Vagina (tissue), 2 donors: ENCODE results near the gene DSC1.
A peak's percentile ranks its signal among the peaks of the same experiment; 100 is the strongest.

Experiments used
- CTCF ChIP-seq, 3 experiments: fragments of 450-650 bp in 2 of 3; fragments of 200-600 bp in 1 of 3; sonication (generic) in 1 of 3; IDR thresholded peaks; one replicate each; pipeline ENCODE4 v1.5.1; 2017 to 2019; ENCODE audit warnings: antibody characterized with exemption in 3 of 3, mild to moderate bottlenecking in 2 of 3, moderate library complexity in 2 of 3
- POLR2A ChIP-seq, 2 donors: fragments of 450-650 bp; IDR thresholded peaks; one replicate each; pipeline ENCODE4 v1.6.1; 2017; ENCODE audit warnings: antibody characterized with exemption in 2 of 2, mild to moderate bottlenecking in 2 of 2, moderate library complexity in 2 of 2
- POLR2AphosphoS5 ChIP-seq, 2 donors: sonication (generic); formaldehyde crosslinking; IDR thresholded peaks; one replicate each; pipeline ENCODE4 v1.9.0; 2017; ENCODE audit warnings: antibody characterized with exemption in 2 of 2, mild to moderate bottlenecking in 2 of 2, low read depth in 1 of 2; ENCODE audit not compliant: insufficient read depth in 1 of 2

DNA sequence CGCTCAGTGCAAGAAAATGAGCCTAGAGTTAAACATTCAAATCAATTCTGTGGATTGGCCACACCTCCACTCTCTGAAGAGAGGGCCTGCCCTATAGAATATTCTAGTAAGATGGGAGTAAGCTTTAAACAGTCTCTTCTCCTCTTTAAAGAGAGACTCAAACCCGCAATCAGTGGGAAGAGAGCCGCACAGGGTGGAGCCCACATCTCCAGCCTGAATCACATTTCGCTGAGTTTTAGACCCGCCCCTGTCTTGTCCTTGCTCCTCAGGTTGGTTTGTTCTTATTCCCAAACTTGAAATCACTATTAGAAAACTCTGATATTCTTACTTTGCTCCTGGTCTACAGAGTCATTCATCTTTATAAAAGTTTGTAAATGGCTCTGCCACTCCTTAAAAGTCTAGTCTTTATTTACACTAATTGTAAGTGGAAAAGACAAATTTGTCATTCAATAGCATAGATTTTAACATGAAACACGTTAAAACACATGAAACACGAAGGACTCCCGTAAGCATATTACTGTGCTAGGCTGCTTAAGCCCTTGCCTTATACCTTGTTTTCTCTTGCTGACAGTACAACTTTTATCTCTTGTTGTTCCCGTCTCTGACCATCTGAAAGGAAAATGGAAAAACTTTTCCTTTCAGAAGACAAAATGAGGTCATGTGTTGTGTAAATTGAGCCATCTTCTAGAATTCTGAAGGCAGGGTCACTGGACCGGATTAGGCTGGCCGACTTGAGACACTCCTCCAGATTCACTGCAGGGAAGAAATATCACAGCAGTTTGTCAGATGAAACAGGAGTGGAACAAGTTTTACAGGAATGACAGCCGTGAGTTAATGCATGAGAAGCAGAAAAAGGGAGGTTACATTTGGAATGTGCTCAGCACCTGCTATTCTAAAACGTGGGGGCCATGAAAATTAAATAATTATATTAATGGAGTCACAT is 5.6 kb downstream of the DSC1 start:
- no peak for TF ChIP-seq CTCF (IDR thresholded peaks at IDR 0.05)
- TF ChIP-seq POLR2A (IDR thresholded peaks at IDR 0.05) = no peak
- peak in 1 of 2 donors; percentile 61 for TF ChIP-seq POLR2AphosphoS5 (IDR thresholded peaks at IDR 0.05; ENCODE audit: insufficient read depth in 1 of 2, low read depth in 1 of 2)
